ENCODE measurements around the gene TBX20. TPM values are rescaled to one million over a fixed set of nuclear protein-coding genes. Genes with fewer than 3 reads are reported as not detected.
"Not testable (repeated sequence)": the region's sequence is repeated elsewhere in the genome, so short reads cannot be mapped to it uniquely, and the experiment has no call there.

TBX20 gene
- total RNA-seq, 4 donors from 2014 or later, result not detected

DNA sequence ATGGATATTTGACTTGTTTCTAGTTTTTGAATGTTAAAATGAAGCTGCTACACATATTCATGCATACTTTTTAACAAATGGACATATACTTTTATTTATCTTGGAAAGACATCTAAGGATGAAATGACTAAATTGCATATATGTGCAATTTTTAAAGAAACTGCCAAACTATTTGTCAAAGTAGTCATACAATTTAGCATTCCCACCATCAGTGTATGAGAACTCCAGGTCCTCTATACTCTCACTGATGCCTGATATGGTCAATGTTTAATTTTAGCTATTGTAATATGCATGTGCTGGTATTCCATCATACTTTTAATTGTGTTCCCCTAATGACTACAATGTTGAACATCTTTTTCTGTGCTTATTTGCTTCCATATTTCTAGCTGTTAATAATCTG is 47.0 kb downstream of the TBX20 start:
- not testable (repeated sequence) for H3K9me3 ChIP-seq

DNA sequence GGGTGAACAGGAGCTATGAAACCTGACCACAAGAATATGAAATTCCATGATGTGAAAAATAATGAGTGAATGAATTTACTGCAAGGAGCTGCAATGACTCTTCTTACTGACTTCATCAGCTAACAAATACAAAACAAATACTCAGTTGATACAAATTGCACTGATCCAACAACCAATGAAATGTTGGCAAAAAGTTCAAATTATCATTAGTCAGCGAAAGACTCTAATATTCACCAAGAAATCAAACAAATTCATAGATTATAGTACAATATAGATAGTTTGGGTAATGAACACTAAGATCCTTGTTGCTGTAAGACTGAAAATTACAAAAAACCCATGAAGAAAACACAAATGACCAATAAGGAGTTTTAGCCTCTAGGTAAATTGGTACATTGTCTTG is 49.0 kb downstream of the TBX20 start:
- H3K27ac ChIP-seq; H3K27me3 ChIP-seq; H3K9me3 ChIP-seq; H3K4me3 ChIP-seq; H3K36me3 ChIP-seq; DNase-seq (ENCODE audit: low spot score in 2 of 2); H3K4me1 ChIP-seq: not testable (repeated sequence)
- 96% methylated on average over 1 of the region's 1 CpG for WGBS

More for the DNA sequence above, 47.0 kb downstream of the TBX20 start:
- H3K27ac ChIP-seq; H3K4me1 ChIP-seq; H3K36me3 ChIP-seq; H3K4me3 ChIP-seq; H3K27me3 ChIP-seq; DNase-seq (ENCODE audit: low spot score in 2 of 2): not testable (repeated sequence)

DNA sequence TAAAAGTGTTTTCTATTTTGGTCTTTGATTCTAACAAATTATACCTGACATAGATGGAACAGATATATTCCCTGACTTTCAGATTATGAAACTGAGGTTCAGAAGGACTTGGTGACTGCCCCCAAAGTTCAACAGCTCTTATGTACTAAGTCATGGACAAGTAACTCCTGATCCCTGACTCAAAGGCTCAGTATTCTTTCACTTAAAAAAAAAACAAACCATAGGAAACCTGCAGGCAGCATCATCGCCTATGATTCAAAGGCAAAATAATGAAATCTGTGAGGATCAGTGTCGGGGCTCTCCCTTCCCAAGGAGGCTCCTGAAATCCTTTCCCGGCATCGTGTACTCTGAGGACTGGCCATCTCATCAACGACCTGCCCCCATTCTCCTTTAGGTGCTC is 49.9 kb downstream of the TBX20 start:
- WGBS, result 87% methylated on average over 4 of the region's 5 CpGs
- not testable (repeated sequence) for H3K4me1 ChIP-seq; DNase-seq (ENCODE audit: low spot score in 2 of 2); H3K27me3 ChIP-seq; H3K27ac ChIP-seq; H3K4me3 ChIP-seq; H3K9me3 ChIP-seq; H3K36me3 ChIP-seq

DNA sequence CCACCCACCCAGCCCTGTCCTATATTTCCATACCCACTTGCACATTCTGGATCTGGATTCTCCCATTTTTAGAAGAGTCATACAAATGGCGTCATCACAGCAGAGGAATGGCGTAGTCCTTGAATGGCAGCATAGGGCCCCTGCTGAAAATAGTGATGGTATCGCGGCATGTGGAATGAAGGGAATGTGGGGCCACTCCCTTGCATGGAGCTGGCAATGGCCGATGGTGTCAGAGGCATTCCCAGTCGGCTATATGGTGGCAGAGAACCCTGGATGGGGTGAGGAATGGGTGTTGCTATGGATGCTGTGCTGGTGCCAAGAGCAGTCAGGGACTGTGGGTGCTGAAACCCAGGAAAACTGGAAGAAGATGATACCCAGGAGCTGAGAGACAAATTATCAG is 51.5 kb downstream of the TBX20 start:
- not testable (repeated sequence) for H3K4me1 ChIP-seq
- WGBS, result 80% methylated on average over 6 of the region's 6 CpGs

DNA sequence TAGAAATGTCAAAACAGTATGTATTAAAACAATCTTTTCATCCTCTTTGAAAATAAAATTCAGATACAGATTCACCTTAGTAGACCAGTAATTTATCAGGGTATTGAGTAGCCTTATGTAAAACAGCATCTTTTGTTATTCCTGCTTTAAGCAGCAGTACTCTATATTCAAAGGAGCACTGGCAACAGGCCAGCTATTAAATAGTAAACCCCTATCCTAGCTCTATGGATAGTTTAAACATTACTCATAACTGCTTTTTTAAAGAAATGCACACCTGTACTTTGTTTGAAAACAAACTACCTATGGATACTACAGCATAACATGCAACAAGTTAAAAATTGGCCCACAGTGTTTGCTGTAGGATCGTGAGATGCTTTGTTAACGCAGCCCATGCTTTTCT is 53.7 kb downstream of the TBX20 start:
- 68% methylated on average over 2 of the region's 2 CpGs for WGBS
- not testable (repeated sequence) for DNase-seq (ENCODE audit: low spot score in 2 of 2); H3K27me3 ChIP-seq; H3K9me3 ChIP-seq; H3K27ac ChIP-seq; H3K4me1 ChIP-seq; H3K36me3 ChIP-seq; H3K4me3 ChIP-seq

More for the DNA sequence above, 51.5 kb downstream of the TBX20 start:
- H3K27ac ChIP-seq; H3K27me3 ChIP-seq; DNase-seq (ENCODE audit: low spot score in 2 of 2); H3K4me3 ChIP-seq; H3K36me3 ChIP-seq; H3K9me3 ChIP-seq: not testable (repeated sequence)

DNA sequence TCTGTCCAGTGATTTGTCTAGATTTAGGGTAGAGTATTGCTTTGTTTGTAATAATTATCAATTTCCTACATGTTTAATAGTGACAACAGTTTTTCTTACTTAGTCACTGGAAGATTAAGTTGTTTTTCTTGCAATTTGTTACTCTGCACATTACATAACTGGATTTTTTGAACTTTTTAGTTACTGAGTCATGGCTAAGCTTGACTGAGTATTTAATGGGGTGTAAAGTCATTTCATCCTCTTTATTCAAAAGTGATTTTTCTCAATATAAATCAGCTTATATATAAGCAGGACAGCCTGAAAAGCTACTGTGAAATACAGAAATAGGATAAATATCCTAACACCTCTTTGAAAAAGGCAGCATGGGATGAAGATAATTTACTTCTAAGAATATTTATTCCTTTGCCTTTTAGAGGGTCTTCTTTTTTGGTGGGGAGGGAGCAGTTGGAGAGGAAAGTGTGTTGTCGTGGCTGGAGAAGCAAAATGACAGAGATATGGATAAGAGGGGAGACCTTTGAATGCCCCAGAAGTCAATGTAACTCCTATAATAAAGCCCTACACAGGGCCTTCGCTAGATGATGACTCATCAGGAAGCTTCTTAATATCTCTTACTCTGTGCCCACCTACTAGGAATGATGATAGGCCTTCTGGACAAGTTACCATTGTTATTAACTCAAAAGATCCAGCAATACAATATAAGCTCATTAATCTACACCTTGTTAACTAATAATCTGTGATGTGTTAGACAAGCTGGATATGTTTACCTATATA is 55.3 kb downstream of the TBX20 start:
- H3K27me3 ChIP-seq; DNase-seq (ENCODE audit: low spot score in 2 of 2); H3K36me3 ChIP-seq; H3K9me3 ChIP-seq; H3K27ac ChIP-seq; H3K4me1 ChIP-seq; H3K4me3 ChIP-seq: not testable (repeated sequence)
- WGBS, result 89% methylated on average over 2 of the region's 2 CpGs

DNA sequence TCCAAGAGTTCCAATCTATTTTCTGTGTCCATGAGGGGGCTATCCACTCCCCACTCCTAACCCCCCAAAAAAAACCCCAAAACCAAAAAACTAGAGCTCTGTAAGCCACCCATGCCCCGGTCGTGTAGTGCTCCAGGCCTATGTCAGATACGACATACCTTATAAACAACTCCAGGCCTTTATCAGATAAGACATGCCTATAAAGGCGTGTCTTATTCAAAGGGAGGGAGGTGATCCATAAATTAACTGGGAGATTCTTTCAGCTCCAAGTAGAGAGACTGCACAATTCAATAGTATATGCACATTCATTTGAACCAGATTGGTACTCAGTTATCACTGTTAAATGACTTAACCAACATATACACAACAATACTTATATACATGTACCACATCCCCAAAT is 62.3 kb downstream of the TBX20 start:
- H3K4me1 ChIP-seq, result not testable (repeated sequence)
- 62% methylated on average over 4 of the region's 4 CpGs for WGBS

DNA sequence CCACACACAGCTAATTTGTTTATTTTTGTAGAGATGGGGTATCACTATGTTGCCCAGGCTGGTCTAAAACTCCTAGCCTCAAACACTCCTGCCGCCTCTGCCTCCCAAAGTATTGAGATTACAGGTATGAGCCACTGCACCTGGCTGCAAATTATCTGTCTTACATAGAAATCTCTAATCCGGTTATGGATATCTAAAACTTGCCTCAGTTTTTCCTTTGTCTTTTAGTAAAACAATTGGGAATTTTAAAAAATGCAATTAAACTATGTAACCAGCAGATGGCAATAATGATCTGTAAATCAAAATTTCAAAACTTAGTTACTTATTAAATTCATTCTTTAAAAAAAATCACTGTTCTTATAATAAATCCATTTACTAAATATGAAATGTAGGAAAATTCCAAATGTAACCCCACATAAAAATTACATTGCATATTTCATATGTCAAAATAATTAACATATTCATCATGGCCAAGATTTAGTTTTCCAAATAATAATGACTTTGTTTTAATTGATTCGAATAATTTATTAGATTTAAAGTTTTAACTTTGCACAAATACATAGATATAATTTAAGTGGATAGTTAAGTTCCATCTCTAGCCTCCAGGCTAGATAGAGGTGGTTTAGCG is 63.6 kb downstream of the TBX20 start:
- DNase-seq (ENCODE audit: low spot score in 2 of 2); H3K4me3 ChIP-seq; H3K9me3 ChIP-seq; H3K27ac ChIP-seq; H3K36me3 ChIP-seq: not testable (repeated sequence)
- WGBS, result 50% methylated on average over 4 of the region's 4 CpGs
- H3K4me1 ChIP-seq, result peaks cover 14% of the 10 kb centered on the region
- H3K27me3 ChIP-seq, result peaks cover 18% of the 10 kb centered on the region

More for the DNA sequence above, 62.3 kb downstream of the TBX20 start:
- H3K27ac ChIP-seq; H3K27me3 ChIP-seq; H3K36me3 ChIP-seq; DNase-seq (ENCODE audit: low spot score in 2 of 2); H3K4me3 ChIP-seq; H3K9me3 ChIP-seq: not testable (repeated sequence)

DNA sequence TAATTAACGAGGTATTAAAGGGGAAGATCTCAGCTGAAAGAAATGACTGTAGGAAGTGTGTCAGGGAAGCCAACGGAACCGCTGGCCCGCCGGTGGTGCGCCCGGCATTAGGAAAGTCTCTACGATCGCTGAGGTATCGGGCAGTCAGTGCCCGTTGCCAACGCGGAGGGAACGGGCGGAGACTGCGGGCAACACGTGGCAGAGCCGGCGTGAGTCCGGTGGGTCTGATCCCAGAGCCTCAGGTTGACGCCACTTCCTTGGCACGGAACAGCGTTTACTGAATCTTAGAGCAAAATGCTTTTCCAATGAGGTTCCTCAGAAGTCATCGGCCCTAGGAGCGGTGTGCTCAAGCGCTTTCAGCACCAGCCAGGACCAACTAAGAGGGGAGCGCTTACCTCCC is 67.1 kb downstream of the TBX20 start:
- H3K27ac ChIP-seq; DNase-seq (ENCODE audit: low spot score in 2 of 2); H3K36me3 ChIP-seq; H3K9me3 ChIP-seq: not testable (repeated sequence)
- peaks cover 30% of the 10 kb centered on the region for H3K27me3 ChIP-seq
- 0% methylated on average over 21 of the region's 27 CpGs for WGBS
- peaks cover 14% of the 10 kb centered on the region for H3K4me1 ChIP-seq
- peak overlapping the region; percentile 46 for H3K4me3 ChIP-seq

DNA sequence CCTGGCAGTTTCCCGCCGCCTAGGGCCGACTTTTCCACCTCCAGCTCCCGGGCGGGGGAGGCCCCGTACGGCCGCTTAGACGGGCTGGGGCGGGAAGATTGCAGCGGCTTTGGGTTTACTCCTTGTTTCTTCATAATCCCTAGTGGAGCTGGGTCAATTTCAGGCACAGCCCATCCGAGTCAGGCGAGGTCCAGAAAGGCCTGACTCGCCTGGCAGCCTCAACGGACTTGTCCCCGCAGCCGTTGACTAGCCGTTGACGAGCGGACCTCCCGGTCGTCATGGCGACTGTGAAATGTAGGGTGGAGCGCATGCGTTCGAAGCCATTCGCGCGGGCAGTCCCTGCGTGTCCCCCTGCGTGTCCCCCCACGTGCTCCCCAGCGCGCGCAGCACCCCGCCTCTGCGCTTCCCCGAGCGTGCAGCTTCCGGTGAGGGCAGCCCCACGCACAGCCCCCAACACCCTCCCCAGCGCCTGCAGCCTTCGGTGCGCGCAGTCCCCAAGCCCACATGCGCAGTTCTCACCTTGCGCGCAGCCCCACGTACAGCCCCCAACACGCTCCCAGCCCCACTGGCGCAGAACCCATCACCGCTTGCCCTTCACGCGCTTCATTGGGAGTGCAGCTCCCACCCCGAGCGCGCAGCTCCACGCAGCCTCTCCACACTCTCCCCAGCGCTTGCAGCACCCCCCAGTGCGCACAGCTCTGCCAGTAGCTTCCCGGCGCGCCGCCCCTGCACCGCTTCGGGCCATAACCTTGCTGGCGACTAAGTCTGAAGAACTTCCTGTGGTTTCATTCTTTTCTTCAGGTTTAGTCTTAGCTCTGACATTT is 67.8 kb downstream of the TBX20 start:
- 2% methylated on average over 43 of the region's 67 CpGs for WGBS
- no peak for DNase-seq (ENCODE audit: low spot score in 2 of 2)
- H3K27me3 ChIP-seq, result peaks cover 30% of the 10 kb centered on the region
- peak overlapping the region; percentile 46 for H3K4me3 ChIP-seq
- no peaks in the 10 kb centered on the region for H3K36me3 ChIP-seq
- no peaks in the 10 kb centered on the region for H3K9me3 ChIP-seq
- no peak for TF ChIP-seq POLR2AphosphoS5 (IDR thresholded peaks at IDR 0.05)
- no peak for TF ChIP-seq POLR2A (IDR thresholded peaks at IDR 0.05)
- no peak for TF ChIP-seq EP300 (IDR thresholded peaks at IDR 0.05)
- TF ChIP-seq, protein P1, sequence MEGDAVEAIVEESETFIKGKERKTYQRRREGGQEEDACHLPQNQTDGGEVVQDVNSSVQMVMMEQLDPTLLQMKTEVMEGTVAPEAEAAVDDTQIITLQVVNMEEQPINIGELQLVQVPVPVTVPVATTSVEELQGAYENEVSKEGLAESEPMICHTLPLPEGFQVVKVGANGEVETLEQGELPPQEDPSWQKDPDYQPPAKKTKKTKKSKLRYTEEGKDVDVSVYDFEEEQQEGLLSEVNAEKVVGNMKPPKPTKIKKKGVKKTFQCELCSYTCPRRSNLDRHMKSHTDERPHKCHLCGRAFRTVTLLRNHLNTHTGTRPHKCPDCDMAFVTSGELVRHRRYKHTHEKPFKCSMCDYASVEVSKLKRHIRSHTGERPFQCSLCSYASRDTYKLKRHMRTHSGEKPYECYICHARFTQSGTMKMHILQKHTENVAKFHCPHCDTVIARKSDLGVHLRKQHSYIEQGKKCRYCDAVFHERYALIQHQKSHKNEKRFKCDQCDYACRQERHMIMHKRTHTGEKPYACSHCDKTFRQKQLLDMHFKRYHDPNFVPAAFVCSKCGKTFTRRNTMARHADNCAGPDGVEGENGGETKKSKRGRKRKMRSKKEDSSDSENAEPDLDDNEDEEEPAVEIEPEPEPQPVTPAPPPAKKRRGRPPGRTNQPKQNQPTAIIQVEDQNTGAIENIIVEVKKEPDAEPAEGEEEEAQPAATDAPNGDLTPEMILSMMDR (IDR thresholded peaks at IDR 0.05), result no peak
- H3K27ac ChIP-seq, result no peak overlapping the region
- H3K4me1 ChIP-seq, result peaks cover 14% of the 10 kb centered on the region

DNA sequence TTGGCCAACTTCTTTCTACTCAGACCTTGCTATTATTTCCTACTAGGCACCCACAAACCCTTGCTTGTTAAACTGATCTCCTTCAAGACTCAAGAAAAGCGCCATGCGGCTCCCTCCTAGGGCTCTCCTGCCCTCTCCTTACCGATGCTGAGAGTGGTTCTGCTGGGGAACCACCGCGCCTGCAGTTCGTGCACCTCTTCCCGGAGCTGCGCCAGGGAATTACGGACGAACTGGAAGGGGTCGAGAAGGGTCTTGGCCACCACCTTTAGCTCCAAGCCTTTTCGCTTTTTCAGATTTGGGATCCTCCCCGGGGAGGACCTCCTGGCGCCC is 68.4 kb downstream of the TBX20 start:
- H3K9me3 ChIP-seq; H3K36me3 ChIP-seq; H3K27ac ChIP-seq; DNase-seq (ENCODE audit: low spot score in 2 of 2): not testable (repeated sequence)
- Histone ChIP-seq H3K4me1 (peaks cover 14% of the 10 kb centered on the region), H3K4me3 (peak overlapping the region; percentile 46), H3K27me3 (peaks cover 30% of the 10 kb centered on the region)
- under 1% methylated on average over 13 of the region's 14 CpGs for WGBS

DNA sequence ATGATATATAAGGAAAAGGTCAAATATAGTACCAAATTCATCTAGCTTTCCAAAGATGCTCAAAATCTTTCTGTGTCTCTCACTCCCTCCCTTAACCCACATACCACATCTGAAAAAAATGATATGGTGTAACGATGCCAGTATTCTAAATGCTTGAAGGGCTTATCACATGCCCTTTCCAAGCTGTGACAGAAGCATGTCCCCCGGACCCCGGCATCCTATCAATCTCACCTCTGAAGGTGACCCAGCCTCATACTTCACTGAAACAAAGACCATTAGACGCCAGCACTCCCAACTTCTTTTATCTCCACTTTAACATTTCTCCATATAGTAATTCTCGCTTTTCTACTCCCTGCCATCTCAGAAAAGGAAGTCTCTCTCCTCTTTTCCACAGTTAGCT is 68.9 kb downstream of the TBX20 start:
- Histone ChIP-seq H3K27me3 (peaks cover 30% of the 10 kb centered on the region), H3K4me1 (peaks cover 14% of the 10 kb centered on the region)
- not testable (repeated sequence) for H3K4me3 ChIP-seq; H3K36me3 ChIP-seq; DNase-seq (ENCODE audit: low spot score in 2 of 2); H3K9me3 ChIP-seq; H3K27ac ChIP-seq
- 49% methylated on average over 5 of the region's 5 CpGs for WGBS
